MM.1S (cell line): Measurements from ENCODE around the gene MXRA7.
"Not testable (repeated sequence)": the region's sequence is repeated elsewhere in the genome, so short reads cannot be mapped to it uniquely, and the experiment has no call there.

ENCODE experiments used
- DNase-seq: peaks from one replicate; pipeline ENCODE4 v3.0.0-alpha.2; 2015
- H2AFZ ChIP-seq: fragments of 300-600 bp; sonication (generic); 2 replicates; pipeline ENCODE4 v1.6.0; 2016; ENCODE audit warnings: antibody characterized with exemption, low read length
- H3F3A ChIP-seq: fragments of 300-600 bp; sonication (generic); 2 replicates; pipeline ENCODE4 v1.6.1; 2016; ENCODE audit warnings: mild to moderate bottlenecking, antibody characterized with exemption, low read length, moderate library complexity, mixed read lengths; ENCODE audit not compliant: insufficient read depth
- H3K27ac ChIP-seq: fragments of 300-600 bp; sonication (generic); 2 replicates; pipeline ENCODE4 v1.5.1; 2016; ENCODE audit warnings: mild to moderate bottlenecking, low read length
- H3K27me3 ChIP-seq: fragments of 300-600 bp; sonication (generic); replicated peaks from 2 replicates; pipeline ENCODE4 v1.6.0; 2016; ENCODE audit warnings: low read length; ENCODE audit not compliant: insufficient read depth
- H3K36me3 ChIP-seq: fragments of 300-600 bp; sonication (generic); replicated peaks from 2 replicates; pipeline ENCODE4 v1.6.1; 2016; ENCODE audit warnings: mild to moderate bottlenecking, low read length, mixed read lengths; ENCODE audit not compliant: insufficient read depth
- H3K4me1 ChIP-seq: fragments of 300-600 bp; sonication (generic); 2 replicates; pipeline ENCODE4 v1.6.1; 2016; ENCODE audit warnings: low read length, mixed read lengths
- H3K4me2 ChIP-seq: fragments of 300-600 bp; sonication (generic); 2 replicates; pipeline ENCODE4 v1.6.0; 2016; ENCODE audit warnings: low read depth, low read length
- H3K4me3 ChIP-seq: fragments of 300-600 bp; sonication (generic); 2 replicates; pipeline ENCODE4 v1.5.1; 2016; ENCODE audit warnings: low read length, mixed read lengths
- H3K79me2 ChIP-seq: fragments of 300-600 bp; sonication (generic); 2 replicates; pipeline ENCODE4 v1.6.1; 2016; ENCODE audit warnings: mixed run types, low read length, mixed read lengths
- H3K9ac ChIP-seq: fragments of 300-600 bp; sonication (generic); 2 replicates; pipeline ENCODE4 v1.6.1; 2016; ENCODE audit warnings: low read length, mixed read lengths
- H3K9me2 ChIP-seq: fragments of 300-600 bp; sonication (generic); replicated peaks from 2 replicates; pipeline ENCODE4 v1.6.1; 2016; ENCODE audit warnings: mild to moderate bottlenecking, low read length, mixed read lengths; ENCODE audit not compliant: insufficient read depth
- H3K9me3 ChIP-seq: fragments of 300-600 bp; sonication (generic); replicated peaks from 2 replicates; pipeline ENCODE4 v1.6.1; 2016; ENCODE audit warnings: mild to moderate bottlenecking, low read length, mixed read lengths; ENCODE audit not compliant: insufficient read depth
- H4K20me1 ChIP-seq: fragments of 300-600 bp; sonication (generic); 2 replicates; pipeline ENCODE4 v1.6.1; 2016; ENCODE audit warnings: mild to moderate bottlenecking, low read length, moderate library complexity, mixed read lengths; ENCODE audit not compliant: insufficient read depth
- EZH2 ChIP-seq: fragments of 300-600 bp; sonication (generic); optimal IDR thresholded peaks from 2 replicates; pipeline ENCODE3; 2017; ENCODE audit warnings: low read depth, mild to moderate bottlenecking, antibody characterized with exemption, low read length, mixed read lengths
- EZH2phosphoT487 ChIP-seq: fragments of 300-600 bp; sonication (generic); IDR thresholded peaks from 2 replicates; pipeline ENCODE4 v1.6.1; 2018; ENCODE audit warnings: antibody characterized with exemption, low read length
- TF ChIP-seq, protein P1 (sequence below): fragments of 300-600 bp; sonication (generic); IDR thresholded peaks from 2 replicates; pipeline ENCODE4 v1.5.1; 2016; ENCODE audit warnings: antibody characterized with exemption, low read length, mixed read lengths

MXRA7 gene

DNA sequence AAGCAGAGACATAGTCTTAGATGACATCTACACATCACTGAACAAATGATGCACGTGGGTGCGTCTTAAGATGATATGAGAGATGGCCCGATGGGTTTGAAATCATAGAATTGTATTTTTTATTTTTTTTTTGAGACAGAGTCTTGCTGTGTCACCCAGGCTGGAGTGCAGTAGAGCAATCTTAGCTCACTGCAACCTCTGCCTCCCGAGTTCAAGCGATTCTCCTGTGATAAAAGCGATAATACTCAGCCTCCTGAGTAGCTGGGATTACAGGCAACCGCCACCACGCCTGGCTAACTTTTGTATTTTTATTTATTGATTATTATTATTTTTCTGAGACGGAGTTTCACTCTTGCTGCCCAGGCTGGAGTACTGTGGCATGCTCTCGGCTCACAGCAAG is 72.5 kb downstream of the MXRA7 start:
- no peak overlapping the region for H3K4me3 ChIP-seq
- H3K4me2 ChIP-seq: no peak overlapping the region
- H3K4me1 ChIP-seq: no peaks in the 10 kb centered on the region
- no peaks in the 10 kb centered on the region for H3F3A ChIP-seq
- TF ChIP-seq EZH2phosphoT487: no peak
- TF ChIP-seq EZH2: no peak
- peaks cover 33% of the 10 kb centered on the region for H3K27me3 ChIP-seq
- H3K9ac ChIP-seq: no peak overlapping the region
- H3K79me2 ChIP-seq: no peaks in the 10 kb centered on the region
- no peak overlapping the region for H2AFZ ChIP-seq
- no peak for DNase-seq
- no peaks in the 10 kb centered on the region for H3K36me3 ChIP-seq
- no peaks in the 10 kb centered on the region for H4K20me1 ChIP-seq
- no peaks in the 10 kb centered on the region for H3K9me3 ChIP-seq
- no peak overlapping the region for H3K27ac ChIP-seq
- H3K9me2 ChIP-seq: no peaks in the 10 kb centered on the region

DNA sequence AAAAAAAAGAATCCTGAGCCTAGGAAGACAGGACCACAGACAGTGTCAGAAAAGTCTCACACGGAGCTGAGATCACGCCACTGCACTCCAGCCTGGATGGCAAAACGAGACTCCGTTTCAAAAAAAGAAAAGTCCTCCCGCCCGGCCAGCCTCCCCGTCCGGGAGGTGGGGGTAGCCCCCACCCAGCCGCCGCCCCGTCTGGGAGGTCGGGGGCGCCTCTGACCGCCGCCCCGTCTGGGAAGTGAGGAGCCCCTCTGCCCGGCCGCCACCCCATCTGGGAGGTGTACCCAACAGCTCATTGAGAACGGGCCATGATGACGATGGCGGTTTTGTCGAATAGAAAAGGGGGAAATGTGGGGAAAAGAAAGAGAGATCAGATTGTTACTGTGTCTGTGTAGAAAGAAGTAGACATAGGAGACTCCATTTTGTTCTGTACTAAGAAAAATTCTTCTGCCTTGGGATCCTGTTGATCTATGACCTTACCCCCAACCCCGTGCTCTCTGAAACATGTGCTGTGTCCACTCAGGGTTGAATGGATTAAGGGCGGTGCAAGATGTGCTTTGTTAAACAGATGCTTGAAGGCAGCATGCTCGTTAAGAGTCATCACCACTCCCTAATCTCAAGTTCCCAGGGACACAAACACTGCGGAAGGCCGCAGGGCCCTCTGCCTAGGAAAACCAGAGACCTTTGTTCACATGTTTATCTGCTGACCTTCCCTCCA is 74.1 kb downstream of the MXRA7 start:
- H3K4me2 ChIP-seq, H3F3A ChIP-seq, H3K9me3 ChIP-seq, H3K79me2 ChIP-seq, DNase-seq, H3K27ac ChIP-seq, H3K36me3 ChIP-seq, H3K4me1 ChIP-seq, H3K9me2 ChIP-seq, H4K20me1 ChIP-seq, H3K4me3 ChIP-seq, H3K9ac ChIP-seq, H2AFZ ChIP-seq: not testable (repeated sequence)
- peaks cover 29% of the 10 kb centered on the region for H3K27me3 ChIP-seq

DNA sequence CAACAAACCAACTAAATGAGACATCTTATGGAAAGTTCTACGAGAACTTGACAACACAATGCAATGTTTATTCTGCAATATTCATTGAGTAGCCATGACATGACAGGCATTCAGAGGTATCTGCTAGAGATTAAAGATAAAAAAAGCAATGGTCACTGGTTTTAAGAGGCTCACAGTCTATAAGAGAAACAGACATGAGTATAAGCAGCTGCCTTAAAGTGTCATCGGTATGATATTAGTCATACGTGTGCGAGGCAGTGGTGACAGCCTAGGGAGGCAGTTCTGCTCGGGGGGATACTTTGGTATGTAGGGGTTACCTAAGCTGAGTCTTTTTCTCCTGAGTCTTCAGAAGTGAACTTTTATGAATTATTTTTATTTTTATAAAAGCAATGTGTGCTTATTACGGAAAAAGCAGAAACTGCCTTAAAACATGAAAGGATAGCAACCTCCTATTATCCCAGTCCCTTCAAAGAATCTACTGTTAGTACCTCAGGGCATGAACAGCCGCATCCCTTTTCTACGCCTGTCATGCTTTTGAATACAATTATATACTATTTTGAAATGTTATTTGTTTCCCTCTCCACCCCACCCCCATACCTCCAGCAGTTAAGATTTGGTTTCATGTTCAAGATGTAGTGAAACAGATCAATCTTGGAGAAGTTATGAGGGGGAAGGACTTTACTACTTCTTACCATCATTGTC is 75.0 kb downstream of the MXRA7 start:
- no peak overlapping the region for H3K4me2 ChIP-seq
- no peak overlapping the region for H3K4me3 ChIP-seq

DNA sequence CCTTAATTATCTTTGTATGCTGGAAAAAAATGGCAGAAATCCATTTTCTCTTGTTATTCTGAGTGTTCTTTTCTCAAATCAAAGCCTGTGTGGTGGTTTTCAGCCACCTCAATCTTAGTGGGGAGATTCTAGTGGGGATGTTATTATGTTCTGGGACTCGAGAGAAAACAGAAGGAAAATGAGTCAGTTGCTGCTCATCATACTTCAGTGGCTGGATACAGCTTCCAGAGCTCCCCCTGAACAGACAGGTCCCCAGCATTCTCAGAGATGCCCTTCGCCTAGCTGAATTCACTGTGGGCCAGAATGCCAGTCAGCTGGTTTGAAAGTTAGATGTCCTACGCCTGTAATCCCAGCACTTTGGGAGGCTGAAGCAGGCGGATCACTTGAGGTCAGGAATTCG is 75.7 kb downstream of the MXRA7 start:
- no peak for DNase-seq
- peaks cover 33% of the 10 kb centered on the region for H3K27me3 ChIP-seq
- no peaks in the 10 kb centered on the region for H3K36me3 ChIP-seq
- TF ChIP-seq, protein P1, sequence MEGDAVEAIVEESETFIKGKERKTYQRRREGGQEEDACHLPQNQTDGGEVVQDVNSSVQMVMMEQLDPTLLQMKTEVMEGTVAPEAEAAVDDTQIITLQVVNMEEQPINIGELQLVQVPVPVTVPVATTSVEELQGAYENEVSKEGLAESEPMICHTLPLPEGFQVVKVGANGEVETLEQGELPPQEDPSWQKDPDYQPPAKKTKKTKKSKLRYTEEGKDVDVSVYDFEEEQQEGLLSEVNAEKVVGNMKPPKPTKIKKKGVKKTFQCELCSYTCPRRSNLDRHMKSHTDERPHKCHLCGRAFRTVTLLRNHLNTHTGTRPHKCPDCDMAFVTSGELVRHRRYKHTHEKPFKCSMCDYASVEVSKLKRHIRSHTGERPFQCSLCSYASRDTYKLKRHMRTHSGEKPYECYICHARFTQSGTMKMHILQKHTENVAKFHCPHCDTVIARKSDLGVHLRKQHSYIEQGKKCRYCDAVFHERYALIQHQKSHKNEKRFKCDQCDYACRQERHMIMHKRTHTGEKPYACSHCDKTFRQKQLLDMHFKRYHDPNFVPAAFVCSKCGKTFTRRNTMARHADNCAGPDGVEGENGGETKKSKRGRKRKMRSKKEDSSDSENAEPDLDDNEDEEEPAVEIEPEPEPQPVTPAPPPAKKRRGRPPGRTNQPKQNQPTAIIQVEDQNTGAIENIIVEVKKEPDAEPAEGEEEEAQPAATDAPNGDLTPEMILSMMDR: no peak
- TF ChIP-seq EZH2 (no peak), EZH2phosphoT487 (no peak)
- H3K9me2 ChIP-seq: no peaks in the 10 kb centered on the region
- H3F3A ChIP-seq: no peaks in the 10 kb centered on the region
- H3K4me1 ChIP-seq: no peaks in the 10 kb centered on the region
- H2AFZ ChIP-seq: no peak overlapping the region
- no peaks in the 10 kb centered on the region for H4K20me1 ChIP-seq
- no peak overlapping the region for H3K4me2 ChIP-seq
- H3K9me3 ChIP-seq: no peaks in the 10 kb centered on the region
- no peak overlapping the region for H3K4me3 ChIP-seq
- no peak overlapping the region for H3K9ac ChIP-seq
- H3K79me2 ChIP-seq: no peaks in the 10 kb centered on the region
- H3K27ac ChIP-seq: no peak overlapping the region

More for the DNA sequence above, 75.0 kb downstream of the MXRA7 start:
- Histone ChIP-seq H3K9ac (no peak overlapping the region), H3K4me1 (no peaks in the 10 kb centered on the region), H3K36me3 (no peaks in the 10 kb centered on the region), H3K27me3 (peaks cover 29% of the 10 kb centered on the region), H3F3A (no peaks in the 10 kb centered on the region), H4K20me1 (no peaks in the 10 kb centered on the region), H3K9me2 (no peaks in the 10 kb centered on the region), H2AFZ (no peak overlapping the region), H3K9me3 (no peaks in the 10 kb centered on the region), H3K79me2 (no peaks in the 10 kb centered on the region), H3K27ac (no peak overlapping the region)
- no peak for DNase-seq
- TF ChIP-seq, protein P1: no peak
- TF ChIP-seq EZH2 (no peak), EZH2phosphoT487 (no peak)
